ENCODE data around the gene NAA40.

The NAA40 gene

DNA sequence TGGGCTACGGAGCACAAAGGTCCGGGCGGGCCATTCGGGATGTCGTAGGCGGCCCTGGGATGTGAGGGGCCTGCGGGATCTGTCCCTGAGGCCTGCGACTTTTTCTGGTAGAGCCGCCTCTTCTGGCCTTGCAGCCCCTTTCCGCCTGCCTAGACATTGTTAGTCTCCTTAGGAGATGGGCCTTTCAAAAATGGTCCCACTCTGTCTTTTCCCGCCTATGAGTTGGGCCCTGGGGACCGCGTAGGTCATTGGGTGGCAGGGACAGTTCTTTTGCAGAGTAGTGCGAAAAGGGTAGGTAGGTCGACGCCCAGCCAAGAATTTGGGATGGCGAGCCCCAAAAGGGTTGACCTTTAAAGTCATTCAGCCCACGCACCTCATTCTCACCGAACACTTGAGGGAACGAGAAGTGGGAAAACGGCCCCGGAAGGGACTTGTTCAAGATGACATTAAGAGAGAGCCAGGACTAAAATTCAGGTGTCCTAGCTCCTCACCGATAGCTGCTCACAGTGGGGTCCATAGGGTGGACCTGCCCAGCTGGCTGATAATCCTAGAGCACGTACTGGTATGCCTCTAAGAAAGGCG, 48.2 kb downstream of the NAA40 start:
- no peak for DNase-seq (ENCODE audit: low read depth in 2 of 2)

DNA sequence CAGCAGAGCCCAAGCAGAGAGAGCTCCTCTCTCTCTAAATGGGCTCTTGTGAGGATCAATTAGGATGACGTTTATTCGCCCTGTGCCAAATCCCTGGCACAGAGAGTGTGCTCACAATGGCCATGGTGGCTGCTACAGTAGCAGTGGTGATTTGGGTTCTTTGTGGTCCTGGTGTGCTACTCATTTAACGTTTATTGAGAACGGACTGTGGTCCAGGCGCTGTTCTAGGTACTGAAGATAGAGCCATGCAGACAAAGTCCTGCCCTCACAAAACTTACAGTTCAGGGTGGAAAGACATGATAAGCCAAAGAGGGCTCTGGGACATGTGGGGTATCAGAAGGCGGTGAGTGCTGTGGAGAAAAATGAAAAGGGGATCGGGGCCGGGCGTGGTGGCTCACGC, 52.8 kb downstream of the NAA40 start:
- DNase-seq (ENCODE audit: low read depth in 2 of 2): no peak

DNA sequence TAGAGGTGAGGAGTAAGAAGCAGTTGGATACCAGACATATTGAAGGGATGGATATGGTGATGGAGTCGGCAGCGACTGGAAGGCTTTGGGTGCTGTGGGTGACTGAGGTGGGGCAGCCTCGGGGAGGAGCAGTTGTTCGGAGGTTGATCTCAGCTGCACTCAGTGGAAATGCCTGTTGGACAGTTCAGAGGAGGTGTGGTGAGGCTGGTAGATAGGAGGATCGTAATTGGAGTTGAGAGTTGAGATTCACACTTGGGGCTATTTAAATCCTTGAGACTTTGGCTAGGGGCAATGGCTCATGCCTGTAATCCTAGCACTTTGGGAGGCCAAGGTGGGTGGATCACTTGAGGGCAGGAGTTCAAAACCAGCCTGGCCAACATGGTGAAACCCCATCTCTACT, 54.3 kb downstream of the NAA40 start:
- no peak for DNase-seq (ENCODE audit: low read depth in 2 of 2)

DNA sequence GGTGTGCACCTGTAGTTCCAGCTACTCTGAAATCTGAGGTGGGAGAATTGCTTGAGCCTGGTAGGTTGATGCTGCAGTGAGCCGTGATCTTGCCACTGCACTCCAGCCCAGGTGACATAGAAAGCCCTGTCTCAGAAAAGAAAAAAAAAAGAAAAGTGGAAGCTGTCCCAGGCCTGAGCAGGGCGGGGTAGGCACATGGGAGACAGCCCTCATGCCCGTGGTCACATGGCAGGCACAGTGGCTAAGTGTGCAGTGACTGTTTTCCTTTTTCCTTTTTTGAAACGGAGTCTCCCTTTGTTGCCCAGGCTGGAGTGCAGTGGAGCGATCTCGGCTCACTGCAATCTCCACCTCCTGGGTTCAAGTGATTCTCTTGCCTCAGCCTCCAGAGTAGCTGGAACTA, 55.2 kb downstream of the NAA40 start:
- no peak for DNase-seq (ENCODE audit: low read depth in 2 of 2)

DNA sequence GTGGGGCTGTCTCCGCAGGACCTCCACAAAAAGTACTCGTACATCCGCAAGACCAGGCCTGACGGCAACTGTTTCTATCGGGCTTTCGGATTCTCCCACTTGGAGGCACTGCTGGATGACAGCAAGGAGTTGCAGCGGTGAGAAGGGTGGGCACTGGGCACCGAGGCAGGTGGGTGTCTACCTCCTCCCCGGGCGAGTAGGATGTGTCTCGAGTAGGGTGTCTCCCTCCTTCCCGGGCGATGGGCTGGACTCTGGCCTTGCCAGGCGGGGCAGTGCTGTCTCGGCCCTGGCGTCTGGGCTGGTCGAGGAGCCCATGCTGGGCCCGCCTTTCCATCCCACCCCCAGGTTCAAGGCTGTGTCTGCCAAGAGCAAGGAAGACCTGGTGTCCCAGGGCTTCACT, 57.7 kb downstream of the NAA40 start:
- DNase-seq (ENCODE audit: low read depth in 2 of 2): no peak

DNA sequence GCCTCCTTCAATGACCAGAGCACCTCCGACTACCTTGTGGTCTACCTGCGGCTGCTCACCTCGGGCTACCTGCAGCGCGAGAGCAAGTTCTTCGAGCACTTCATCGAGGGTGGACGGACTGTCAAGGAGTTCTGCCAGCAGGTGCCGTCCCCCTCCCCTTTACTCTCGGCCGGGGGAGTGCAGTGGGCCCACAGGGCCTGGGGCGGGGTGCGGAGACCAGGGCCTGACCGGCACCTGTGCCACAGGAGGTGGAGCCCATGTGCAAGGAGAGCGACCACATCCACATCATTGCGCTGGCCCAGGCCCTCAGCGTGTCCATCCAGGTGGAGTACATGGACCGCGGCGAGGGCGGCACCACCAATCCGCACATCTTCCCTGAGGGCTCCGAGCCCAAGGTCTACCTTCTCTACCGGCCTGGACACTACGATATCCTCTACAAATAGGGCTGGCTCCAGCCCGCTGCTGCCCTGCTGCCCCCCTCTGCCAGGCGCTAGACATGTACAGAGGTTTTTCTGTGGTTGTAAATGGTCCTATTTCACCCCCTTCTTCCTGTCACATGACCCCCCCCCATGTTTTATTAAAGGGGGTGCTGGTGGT, 58.4 kb downstream of the NAA40 start:
- DNase-seq (ENCODE audit: low read depth in 2 of 2): no peak

DNA sequence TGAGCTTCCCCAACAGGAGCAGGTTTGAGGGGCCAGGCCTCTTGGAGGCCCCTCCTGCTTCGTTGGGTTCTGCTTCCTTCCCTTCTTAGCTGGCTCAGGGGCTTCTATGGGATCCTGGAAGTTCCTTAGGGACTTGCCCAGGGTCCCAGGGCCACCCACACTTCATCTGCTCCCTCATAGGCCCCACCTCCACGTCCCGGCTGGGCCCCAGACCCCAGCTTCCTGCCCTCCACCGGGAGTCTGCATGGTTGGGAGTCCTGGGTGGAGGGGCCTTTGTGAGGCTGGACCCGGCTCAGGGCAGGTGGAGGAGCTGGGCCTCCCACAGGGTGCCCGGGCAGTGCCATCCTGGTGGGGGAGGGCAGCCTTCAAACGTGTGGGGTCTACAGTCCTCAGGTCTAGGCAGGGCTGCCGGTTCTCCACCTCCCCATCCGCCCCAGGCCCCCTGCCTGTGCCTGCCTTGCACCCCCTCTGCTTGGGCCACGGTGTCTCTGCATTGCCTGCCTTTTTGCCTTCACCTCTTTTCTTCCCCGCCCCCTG, 59.1 kb downstream of the NAA40 start:
- DNase-seq (ENCODE audit: low read depth in 2 of 2): no peak

DNA sequence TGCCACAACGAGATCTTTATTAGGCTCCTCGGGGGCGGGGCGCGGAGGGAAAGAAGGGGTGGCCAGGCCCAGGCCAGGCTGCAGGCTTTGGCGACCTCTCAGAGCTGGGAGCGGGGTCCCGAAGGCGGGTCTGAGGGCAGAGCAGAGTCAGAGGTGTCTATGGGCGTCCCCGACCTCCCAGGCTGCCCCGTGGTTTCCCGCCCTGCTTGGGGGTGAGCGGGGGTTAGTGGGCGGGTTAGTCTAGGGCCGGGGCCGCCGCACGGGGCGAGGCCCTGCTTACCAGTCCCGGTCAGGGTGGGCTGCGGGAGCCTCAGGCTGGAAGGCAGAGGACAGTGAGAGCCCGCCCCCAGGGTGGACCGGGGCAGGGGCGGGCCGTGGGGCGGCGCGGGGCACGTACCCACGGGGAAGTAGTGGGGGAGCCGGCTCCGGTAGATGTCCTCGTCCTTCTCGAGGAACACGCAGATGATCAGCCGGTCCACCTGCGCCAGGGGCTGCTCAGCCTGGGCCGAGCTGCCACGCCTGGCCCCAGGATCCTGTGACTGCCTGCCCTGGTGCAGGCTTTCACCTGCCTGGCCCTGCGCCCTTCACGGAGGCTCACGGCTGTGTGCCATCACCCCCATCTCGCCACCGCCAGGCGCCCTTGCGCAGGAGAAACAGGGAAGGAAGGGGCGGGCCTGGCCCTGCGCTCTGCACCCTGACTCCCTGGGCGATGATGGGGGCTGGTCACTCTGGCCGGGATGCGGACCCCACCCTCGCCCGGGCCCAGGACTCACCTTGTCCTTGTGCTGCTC, 60.0 kb downstream of the NAA40 start:
- no peak for DNase-seq (ENCODE audit: low read depth in 2 of 2)

DNA sequence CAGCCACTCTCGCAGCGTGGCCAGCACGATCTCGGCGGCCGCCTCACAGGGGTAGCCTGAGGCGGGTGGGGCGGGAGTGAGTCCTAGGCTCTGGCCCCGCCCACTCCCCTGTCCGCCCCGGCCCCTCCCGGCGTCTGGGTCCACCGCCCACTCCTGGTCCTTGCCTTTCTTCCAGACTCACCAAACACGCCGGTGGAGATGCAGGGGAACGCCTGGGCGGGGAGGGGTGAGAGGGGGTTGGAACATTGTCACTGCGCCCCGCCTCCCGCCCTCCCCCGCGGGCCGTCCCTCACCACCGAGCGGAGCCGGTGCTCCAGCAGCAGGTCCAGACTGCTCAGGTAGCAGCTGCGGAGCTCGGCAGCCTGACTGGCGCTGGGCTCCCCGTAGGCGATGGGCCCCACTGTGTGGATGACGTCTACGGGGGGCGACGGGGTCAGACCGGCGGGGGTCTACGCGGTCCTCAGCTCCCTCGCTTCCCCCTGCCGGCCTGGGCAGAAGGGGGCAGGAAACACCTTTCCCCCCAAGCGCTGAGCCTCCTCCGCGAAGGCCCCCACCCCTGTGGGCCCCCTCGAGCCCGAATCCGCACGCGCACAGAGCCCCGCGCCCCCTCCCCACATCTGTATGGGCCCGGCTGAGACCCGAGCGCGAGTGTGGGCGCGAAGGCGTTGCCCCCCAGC, 60.7 kb downstream of the NAA40 start:
- DNase-seq (ENCODE audit: low read depth in 2 of 2): peak; percentile 31 to 38

DNA sequence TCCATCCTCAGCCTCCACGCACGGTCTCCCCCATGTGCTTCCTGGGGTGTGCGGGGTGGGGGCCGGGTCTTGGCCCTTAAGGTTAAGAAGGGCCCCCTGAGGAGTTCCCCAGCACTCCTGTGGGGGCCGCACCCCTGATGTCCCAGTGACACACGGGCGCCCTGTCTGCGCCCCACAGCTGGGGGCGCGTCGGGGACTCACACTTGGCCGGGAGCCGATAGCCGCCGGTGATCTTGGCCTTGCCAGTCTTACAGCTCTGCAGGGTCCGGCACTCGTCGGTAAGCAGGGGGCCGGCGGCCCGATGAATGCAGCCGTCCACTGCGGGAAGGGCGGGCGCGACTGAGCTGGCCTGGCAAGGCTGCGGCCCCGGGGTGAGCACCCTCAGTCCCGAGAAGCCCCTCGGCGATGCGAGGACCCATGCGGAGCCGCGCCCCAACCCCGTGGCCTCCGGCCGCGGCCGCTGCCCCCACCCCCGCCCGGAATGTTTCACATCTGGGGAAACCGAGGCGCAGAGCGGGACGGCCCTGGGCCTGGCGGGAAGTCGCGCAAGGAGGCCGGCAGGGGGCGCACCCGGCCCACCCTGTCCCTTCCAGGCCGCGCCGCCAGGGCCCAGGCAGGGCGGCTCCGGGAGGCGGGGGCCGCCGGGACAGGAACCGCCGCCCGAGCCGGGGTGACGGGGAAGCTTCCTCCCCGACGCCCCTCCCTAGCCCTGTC, 61.4 kb downstream of the NAA40 start:
- DNase-seq (ENCODE audit: low read depth in 2 of 2): peak; percentile 29 to 43

DNA sequence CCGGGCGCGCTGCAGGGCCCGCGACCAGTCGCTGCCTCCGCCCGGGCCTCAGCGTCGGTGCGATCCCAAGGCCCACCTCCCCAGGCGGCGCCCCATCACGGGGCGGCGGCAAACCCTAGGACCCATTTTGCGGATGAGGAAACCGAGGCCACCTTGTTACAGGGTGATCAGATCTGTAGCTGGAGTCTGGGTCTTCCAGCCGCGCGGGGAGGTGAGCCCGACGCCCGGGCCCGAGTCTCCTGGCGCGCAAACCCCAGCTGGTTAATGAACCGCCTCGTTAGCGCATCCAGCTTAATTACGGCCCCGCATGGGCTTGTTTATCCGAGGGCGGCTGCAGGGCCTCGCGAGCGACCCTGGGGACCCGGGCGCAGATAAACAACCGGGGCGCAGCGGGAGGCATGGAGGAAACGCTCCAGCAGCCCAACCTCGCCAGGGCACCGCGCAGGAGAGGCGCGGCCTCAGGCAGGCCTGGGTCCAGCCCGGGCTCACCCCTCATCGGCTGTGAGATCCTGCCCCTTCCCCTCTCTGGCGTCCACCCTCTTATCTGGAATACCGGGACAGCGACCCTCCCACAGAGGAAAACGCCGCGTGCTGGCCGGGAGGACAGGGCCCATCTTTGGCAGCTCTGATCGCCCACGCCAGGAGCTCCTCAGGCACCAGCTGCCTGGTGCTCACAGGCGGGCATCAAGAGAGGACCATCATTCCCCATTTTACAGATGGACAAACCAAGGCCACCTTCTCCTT, 62.1 kb downstream of the NAA40 start:
- no peak for DNase-seq (ENCODE audit: low read depth in 2 of 2)

DNA sequence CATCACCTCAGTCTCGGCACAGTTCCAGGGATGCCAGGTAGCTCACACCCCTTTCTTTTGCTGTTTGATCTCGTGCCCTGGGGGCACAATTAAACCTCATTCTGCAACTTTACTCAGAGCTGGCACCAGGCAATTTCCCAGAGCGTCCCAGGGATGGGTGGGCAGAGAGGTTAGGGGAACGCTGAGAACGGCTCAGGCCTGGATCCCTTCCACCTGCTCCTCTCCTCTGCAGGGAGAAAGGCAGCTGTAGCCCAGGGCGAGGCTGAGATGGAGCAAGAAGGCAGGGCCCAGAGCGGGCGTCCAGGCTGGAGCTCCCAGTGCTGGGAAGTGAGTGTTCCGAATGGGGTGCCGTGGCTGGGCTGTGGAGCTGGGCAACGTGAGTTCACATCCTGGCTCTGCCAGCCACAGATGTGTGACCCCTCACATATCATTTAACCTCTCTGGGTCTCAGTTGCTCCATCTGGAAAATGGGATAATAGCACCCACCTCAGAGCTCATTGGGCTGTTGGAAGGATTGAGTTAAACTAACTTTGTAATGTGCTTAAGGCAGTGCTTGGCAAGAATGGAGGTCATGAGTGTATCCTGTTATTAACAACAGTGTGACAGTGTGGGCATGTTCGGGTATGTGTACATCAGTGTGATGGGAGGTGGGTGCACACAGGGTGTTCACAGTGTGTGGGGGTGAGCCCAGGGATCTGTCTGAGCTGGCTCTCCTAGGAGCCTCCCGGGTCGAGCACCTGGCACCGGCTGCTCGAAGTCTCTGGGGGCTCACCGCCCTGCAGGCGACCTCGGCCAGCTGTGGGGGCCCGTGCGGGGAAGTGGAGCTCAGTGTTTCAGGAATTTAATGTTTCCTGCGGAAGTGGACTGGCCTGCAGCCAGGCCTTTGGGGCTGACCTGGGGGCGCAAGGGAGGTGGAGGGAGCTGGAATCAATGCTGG, 63.0 kb downstream of the NAA40 start:
- DNase-seq (ENCODE audit: low read depth in 2 of 2): no peak

DNA sequence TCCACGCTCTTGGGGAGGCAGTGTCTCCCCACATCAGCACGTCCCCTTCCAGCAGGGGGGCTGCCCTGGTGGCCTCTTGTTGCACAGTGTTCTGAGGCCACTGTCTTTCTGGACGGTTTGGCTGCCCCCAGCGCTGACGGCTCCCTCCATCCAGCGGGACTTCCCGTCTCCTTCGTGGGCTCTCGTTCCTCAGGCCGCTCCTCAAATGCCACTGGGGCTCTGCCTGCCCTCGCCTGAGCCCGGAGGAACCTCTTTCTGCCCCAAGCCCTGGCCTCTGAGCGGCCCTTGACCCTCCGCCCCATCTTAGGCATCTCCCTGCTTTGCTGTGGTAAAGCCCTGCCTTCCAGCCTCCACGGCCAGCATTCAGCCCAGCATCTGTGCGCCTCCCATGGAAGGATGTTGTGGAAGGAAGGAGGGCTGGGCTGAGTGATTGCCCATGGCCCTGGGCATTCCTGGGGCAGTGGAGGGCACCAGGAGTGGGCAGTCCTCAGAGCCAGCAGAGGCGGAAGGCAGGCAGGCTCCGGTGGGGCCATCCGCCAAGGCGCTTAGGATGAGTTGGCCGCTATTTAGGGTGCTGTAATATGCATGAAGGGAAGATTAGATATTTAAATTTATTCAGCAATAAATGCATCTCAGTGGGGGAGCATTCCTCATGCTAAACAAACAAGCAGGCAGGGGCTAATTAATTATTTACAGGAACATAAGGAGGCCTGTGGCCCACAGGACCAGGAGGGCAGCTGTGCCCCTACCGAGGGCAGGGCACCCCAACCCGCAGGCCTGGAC, 65.2 kb downstream of the NAA40 start:
- DNase-seq (ENCODE audit: low read depth in 2 of 2): no peak

DNA sequence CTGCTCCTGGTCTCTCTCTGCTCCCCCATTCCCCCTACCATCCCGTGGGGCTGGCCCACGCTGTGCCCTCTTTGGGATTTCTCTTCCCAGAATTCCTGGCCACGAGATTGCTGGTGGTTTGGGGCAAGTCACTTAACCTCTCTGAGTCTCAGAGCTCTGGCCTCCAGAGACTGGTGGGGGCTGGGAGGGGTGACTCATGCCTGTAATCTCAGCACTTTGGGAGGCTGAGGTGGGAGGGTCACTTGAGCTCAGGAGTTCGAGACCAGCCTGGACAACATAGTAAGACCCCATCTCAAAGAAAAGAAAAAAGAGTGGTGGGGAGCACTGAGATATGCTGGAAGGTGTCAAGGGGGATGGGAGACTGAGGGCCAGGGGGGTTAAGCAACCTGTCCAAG, 65.8 kb downstream of the NAA40 start:
- no peak for DNase-seq (ENCODE audit: low read depth in 2 of 2)

DNA sequence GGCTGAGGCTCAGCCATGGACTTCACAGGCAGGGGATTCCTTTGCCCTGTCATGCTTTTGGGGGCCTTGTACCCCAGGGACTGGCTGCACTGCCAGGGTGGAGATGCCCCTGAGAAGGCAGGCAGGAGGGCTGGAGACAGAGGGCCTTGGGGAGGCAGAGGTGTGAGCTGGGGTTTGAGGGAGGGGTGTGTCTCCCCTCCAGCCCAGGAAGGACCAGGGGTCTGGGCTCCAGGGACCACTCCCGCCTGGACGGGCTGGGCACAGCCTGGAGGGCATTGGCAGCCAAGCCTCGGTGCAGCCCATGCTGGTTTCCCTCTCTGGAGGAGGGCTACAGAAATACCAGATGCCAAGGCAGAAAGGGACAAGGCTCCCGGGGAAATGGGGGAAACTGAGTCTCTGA, 66.9 kb downstream of the NAA40 start:
- DNase-seq (ENCODE audit: low read depth in 2 of 2): no peak

DNA sequence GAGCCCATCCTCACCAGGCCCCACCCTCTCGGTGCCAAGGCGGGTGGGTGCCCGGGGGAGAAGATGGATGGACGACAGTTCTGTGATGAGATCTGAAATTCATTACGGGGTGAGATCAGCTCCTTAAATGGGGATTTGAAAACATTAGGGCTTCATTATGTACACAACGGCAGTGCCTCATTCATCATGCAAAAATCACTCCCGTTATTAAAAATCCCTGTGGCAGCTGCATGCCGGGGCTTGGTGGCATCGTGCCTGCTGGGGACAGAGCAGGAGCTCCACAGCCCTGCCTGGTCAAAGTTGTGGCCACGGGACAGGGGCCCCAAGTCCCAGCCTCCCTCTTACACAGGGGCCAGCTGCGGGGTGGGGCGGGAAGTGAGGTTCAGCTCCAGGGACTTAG, 67.6 kb downstream of the NAA40 start:
- no peak for DNase-seq (ENCODE audit: low read depth in 2 of 2)

All from activated CD8-positive, alpha-beta memory T cell treated with anti-CD3 and anti-CD28 coated beads for 4 hours (primary cell).